ENCODE data around the gene APOL5. TPM values are rescaled to one million over a fixed set of nuclear protein-coding genes. Genes with fewer than 3 reads are reported as not detected.

APOL5 gene
- total RNA-seq, 1 donor from 2014 or later: not detected

DNA sequence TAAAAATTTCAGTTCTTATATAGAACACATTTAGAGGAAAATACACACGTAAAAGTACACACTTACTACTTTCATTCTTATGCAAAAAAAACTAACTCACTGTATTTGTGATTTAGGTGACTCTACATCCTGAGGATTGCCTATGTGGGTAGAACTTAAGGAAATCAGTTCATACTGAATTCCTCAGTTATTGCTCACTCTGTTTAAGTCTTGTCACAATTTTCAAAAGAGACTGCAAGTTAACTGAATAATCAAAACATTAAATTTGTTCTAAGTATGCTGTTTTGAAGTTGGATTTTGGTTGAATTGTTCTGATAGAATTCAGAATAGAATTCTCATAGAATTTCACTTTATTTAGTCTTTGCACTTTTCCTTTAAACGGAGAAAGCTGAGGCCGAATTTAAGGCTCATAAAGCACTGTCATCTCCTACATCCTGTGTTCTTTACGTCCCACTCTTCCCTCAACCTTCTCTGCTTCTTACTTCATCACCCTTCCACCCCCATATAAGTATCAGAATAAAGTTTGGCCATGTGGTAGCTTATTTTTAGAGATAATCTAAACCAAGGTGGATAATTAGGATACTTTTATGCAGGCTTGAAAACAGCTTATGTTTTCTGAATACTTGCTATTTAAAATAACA, 59.8 kb downstream of the APOL5 start:
- ATAC-seq (no peak), DNase-seq (no peak)
- intact Hi-C loops (cut with micrococcal nuclease): no loop called here

Other genes with a start within 250 kb of the APOL5 start
- gene RASD2, start 177.0 kb upstream of the APOL5 start, total RNA-seq: 9.4 TPM
- 17,299 TPM for gene MB, start 100.5 kb upstream of the APOL5 start, total RNA-seq
- 5.2 TPM for gene APOL6, start 69.4 kb upstream of the APOL5 start, total RNA-seq

All from left ventricle myocardium superior (tissue), 1 donor.